Osteocyte (in vitro differentiated cells): ENCODE results near the gene IVNS1ABP. TPM values are rescaled to one million over a fixed set of nuclear protein-coding genes. Genes with fewer than 3 reads are reported as not detected.

Experiments used
- DNase-seq: peaks from one replicate; pipeline ENCODE4 v3.0.0; 2021; ENCODE audit warnings: mixed read lengths; ENCODE audit not compliant: unreplicated experiment; ENCODE audit errors: extremely low spot score
- H3K27ac Mint-ChIP-seq: one replicate; pipeline ENCODE4 v1.8.0; 2021; ENCODE audit warnings: mild to moderate bottlenecking, mixed read lengths; ENCODE audit not compliant: unreplicated experiment
- H3K27me3 Mint-ChIP-seq: one replicate; pipeline ENCODE4 v1.8.0; 2021; ENCODE audit warnings: mixed read lengths; ENCODE audit not compliant: unreplicated experiment
- H3K36me3 Mint-ChIP-seq: one replicate; pipeline ENCODE4 v1.8.0; 2021; ENCODE audit warnings: mixed read lengths; ENCODE audit not compliant: unreplicated experiment
- H3K4me1 Mint-ChIP-seq: one replicate; pipeline ENCODE4 v1.8.0; 2021; ENCODE audit warnings: mixed read lengths; ENCODE audit not compliant: unreplicated experiment
- H3K4me3 Mint-ChIP-seq: one replicate; pipeline ENCODE4 v1.8.0; 2021; ENCODE audit warnings: mild to moderate bottlenecking, moderate library complexity, mixed read lengths; ENCODE audit not compliant: unreplicated experiment
- H3K9me3 Mint-ChIP-seq: one replicate; pipeline ENCODE4 v1.8.0; 2021; ENCODE audit warnings: mixed read lengths; ENCODE audit not compliant: unreplicated experiment
- CTCF ChIP-seq: fragments of 200-600 bp; sonication (generic); IDR thresholded peaks from 2 replicates; pipeline ENCODE4 v1.5.0; 2021; ENCODE audit warnings: antibody characterized with exemption, mild to moderate bottlenecking, moderate library complexity
- total RNA-seq: library from RNA; stranded (reverse); gene quantifications from 2 replicates; pipeline ENCODE4 v1.2.1, GENCODE V29; 2021

Gene IVNS1ABP
- total RNA-seq, 1 donor from 2014 or later, result 130 TPM

- Mint-ChIP-seq H3K4me3 (no peak overlapping the region), H3K4me1 (peaks cover 13% of the 10 kb centered on the region), H3K27me3 (no peaks in the 10 kb centered on the region), H3K27ac (no peak overlapping the region), H3K9me3 (no peaks in the 10 kb centered on the region), H3K36me3 (no peaks in the 10 kb centered on the region)
- TF ChIP-seq CTCF, result no peak
- no peak for DNase-seq
These were observed 49.7 kb downstream of the IVNS1ABP start for GRCh38 chr1:185267301-185267700.

GRCh38 chr1:185265314-185265713, 51.7 kb downstream of the IVNS1ABP start:
- H3K27ac Mint-ChIP-seq, result no peak overlapping the region
- no peak overlapping the region for H3K4me3 Mint-ChIP-seq
- peaks cover 13% of the 10 kb centered on the region for H3K4me1 Mint-ChIP-seq
- no peaks in the 10 kb centered on the region for H3K36me3 Mint-ChIP-seq
- no peaks in the 10 kb centered on the region for H3K9me3 Mint-ChIP-seq
- no peaks in the 10 kb centered on the region for H3K27me3 Mint-ChIP-seq
- no peak for TF ChIP-seq CTCF
- DNase-seq, result no peak

- H3K27me3 Mint-ChIP-seq, result no peaks in the 10 kb centered on the region
- H3K4me3 Mint-ChIP-seq, result no peak overlapping the region
- TF ChIP-seq CTCF, result no peak
- no peaks in the 10 kb centered on the region for H3K36me3 Mint-ChIP-seq
- no peak for DNase-seq
- H3K27ac Mint-ChIP-seq, result no peak overlapping the region
- no peaks in the 10 kb centered on the region for H3K9me3 Mint-ChIP-seq
- peaks cover 23% of the 10 kb centered on the region for H3K4me1 Mint-ChIP-seq
These were observed 53.3 kb downstream of the IVNS1ABP start for GRCh38 chr1:185263780-185264179.

- peaks cover 20% of the 10 kb centered on the region for H3K4me1 Mint-ChIP-seq
These were observed 53.8 kb downstream of the IVNS1ABP start for GRCh38 chr1:185263292-185263691.

GRCh38 chr1:185262151-185262550, 54.9 kb downstream of the IVNS1ABP start:
- H3K4me3 Mint-ChIP-seq, result no peak overlapping the region
- no peaks in the 10 kb centered on the region for H3K9me3 Mint-ChIP-seq
- no peaks in the 10 kb centered on the region for H3K36me3 Mint-ChIP-seq
- H3K27ac Mint-ChIP-seq, result no peak overlapping the region
- no peak for DNase-seq
- peaks cover 18% of the 10 kb centered on the region for H3K4me1 Mint-ChIP-seq
- H3K27me3 Mint-ChIP-seq, result no peaks in the 10 kb centered on the region
- TF ChIP-seq CTCF, result no peak

More at GRCh38 chr1:185263292-185263691, 53.8 kb downstream of the IVNS1ABP start:
- H3K27me3 Mint-ChIP-seq, result no peaks in the 10 kb centered on the region
- H3K9me3 Mint-ChIP-seq, result no peaks in the 10 kb centered on the region
- no peak for DNase-seq
- TF ChIP-seq CTCF, result no peak
- H3K4me3 Mint-ChIP-seq, result no peak overlapping the region
- no peaks in the 10 kb centered on the region for H3K36me3 Mint-ChIP-seq
- H3K27ac Mint-ChIP-seq, result no peak overlapping the region
